CD4-positive, alpha-beta T cell treated with Interleukin-21 for 1 hour (primary cell): ENCODE data around the gene JARID2.

ENCODE experiments used
- DNase-seq: peaks from one replicate; pipeline ENCODE4 v3.0.0-alpha.2; 2020

Gene JARID2

GRCh38 chr6:15245361-15246216 is at the start of gene JARID2:
TSS of gene JARID2 (plus strand) at chr6:15246069. CDS start at chr6:15246540, 471 bp downstream.
- peak; percentile 96 for DNase-seq

- DNase-seq, result no peak
Observed at GRCh38 chr6:15200087-15200486, 45.8 kb upstream of the JARID2 start.

- DNase-seq, result no peak
Observed at GRCh38 chr6:15205321-15205720, 40.5 kb upstream of the JARID2 start.

GRCh38 chr6:15206887-15207286 is 39.0 kb upstream of the JARID2 start:
- DNase-seq, result no peak

GRCh38 chr6:15207923-15208322 is 37.9 kb upstream of the JARID2 start:
- no peak for DNase-seq

GRCh38 chr6:15213838-15214400 is 31.9 kb upstream of the JARID2 start:
- no peak for DNase-seq

- no peak for DNase-seq
Observed at GRCh38 chr6:15218401-15218800, 27.5 kb upstream of the JARID2 start.

GRCh38 chr6:15220062-15220461 is 25.8 kb upstream of the JARID2 start:
- DNase-seq, result no peak

GRCh38 chr6:15227827-15228318 is 18.0 kb upstream of the JARID2 start:
- DNase-seq, result no peak

GRCh38 chr6:15230827-15231226 is 15.0 kb upstream of the JARID2 start:
- no peak for DNase-seq

- DNase-seq, result no peak
Observed at GRCh38 chr6:15232836-15233510, 12.9 kb upstream of the JARID2 start.

- no peak for DNase-seq
Observed at GRCh38 chr6:15234068-15234758, 11.7 kb upstream of the JARID2 start.

GRCh38 chr6:15239616-15240364 is 6.1 kb upstream of the JARID2 start:
- no peak for DNase-seq

GRCh38 chr6:15242503-15242902 is 3.4 kb upstream of the JARID2 start:
- DNase-seq, result no peak

- no peak for DNase-seq
Observed at GRCh38 chr6:15242937-15243614, 2.8 kb upstream of the JARID2 start.

- no peak for DNase-seq
Observed at GRCh38 chr6:15243910-15244619, 1.8 kb upstream of the JARID2 start.

- DNase-seq, result peak; percentile 66
Observed at GRCh38 chr6:15244620-15245360, 1.1 kb upstream of the JARID2 start.

GRCh38 chr6:15246217-15246665 is 372 bp downstream of the JARID2 start:
- no peak for DNase-seq

- peak; percentile 45 for DNase-seq
Observed at GRCh38 chr6:15246666-15247499, 1.0 kb downstream of the JARID2 start.
